ES-I3 (cell line): ENCODE results near the gene HMX1.

Experiments
- H3K36me3 ChIP-seq: 2 replicates; pipeline ENCODE4 v1.6.1; 2013; ENCODE audit warnings: mild to moderate bottlenecking, low read length, control low read depth, moderate library complexity; ENCODE audit not compliant: insufficient read depth
- H3K4me1 ChIP-seq: 2 replicates; pipeline ENCODE4 v1.6.1; 2013; ENCODE audit warnings: mild to moderate bottlenecking, control low read depth, low read length; ENCODE audit not compliant: insufficient read depth
- H3K9ac ChIP-seq: 2 replicates; pipeline ENCODE4 v1.6.1; 2013; ENCODE audit warnings: low read depth, mild to moderate bottlenecking, low read length, moderate library complexity
- H3K9me3 ChIP-seq: 2 replicates; pipeline ENCODE4 v1.6.1; 2013; ENCODE audit warnings: mild to moderate bottlenecking, low read length, moderate library complexity; ENCODE audit not compliant: control insufficient read depth, insufficient read depth

HMX1 gene

GRCh38 chr4:8871417-8872401 is at the start of gene HMX1:
TSS of gene HMX1 (minus strand) at chr4:8871839. CDS start at chr4:8871614, 225 bp downstream.
- no peaks in the 10 kb centered on the region for H3K9me3 ChIP-seq
- H3K36me3 ChIP-seq, result no peaks in the 10 kb centered on the region
- peak within 1 kb of the TSS; percentile 36; the same call in 1 of the 2 replicates for H3K9ac ChIP-seq
- H3K4me1 ChIP-seq, result no peaks in the 10 kb centered on the region

GRCh38 chr4:8920969-8921368 is 49.3 kb upstream of the HMX1 start:
- no peak overlapping the region for H3K9ac ChIP-seq
- H3K36me3 ChIP-seq, result no peaks in the 10 kb centered on the region
- H3K4me1 ChIP-seq, result no peaks in the 10 kb centered on the region
- H3K9me3 ChIP-seq, result no peaks in the 10 kb centered on the region

- Histone ChIP-seq H3K9ac (no peak overlapping the region), H3K9me3 (no peaks in the 10 kb centered on the region), H3K4me1 (no peaks in the 10 kb centered on the region), H3K36me3 (no peaks in the 10 kb centered on the region)
These were observed 48.8 kb upstream of the HMX1 start for GRCh38 chr4:8920289-8920965.

DNA sequence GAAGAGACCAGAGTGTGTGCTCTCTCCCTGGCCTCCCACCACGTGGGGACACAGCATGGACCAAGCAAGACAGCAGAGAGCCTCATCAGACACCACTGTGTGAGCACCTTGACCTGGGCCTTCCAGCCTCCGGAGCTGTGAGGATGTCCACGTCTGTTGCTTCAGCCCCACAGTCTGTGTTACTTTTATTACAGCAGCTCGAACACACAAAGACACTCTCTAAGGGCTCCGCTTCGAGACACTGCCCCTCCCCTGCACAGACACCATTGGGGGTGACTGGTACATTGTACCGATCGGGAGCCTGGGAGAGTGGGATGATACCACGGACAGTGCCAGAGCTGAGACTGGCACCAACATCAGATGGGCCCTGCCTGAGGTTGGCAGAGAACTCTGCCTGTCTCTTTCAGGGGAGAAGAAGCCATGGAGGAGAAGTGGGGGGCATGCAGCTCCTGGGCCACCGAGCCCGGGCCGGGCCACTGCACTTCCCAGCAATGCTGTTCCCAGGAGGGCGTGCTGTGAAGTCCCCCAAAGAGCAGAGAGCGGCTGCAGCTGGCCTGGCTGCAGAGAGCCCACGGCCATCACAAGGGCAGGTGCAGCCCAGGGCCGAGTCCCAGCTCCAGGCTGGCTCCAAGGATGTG is 48.1 kb upstream of the HMX1 start:
- no peaks in the 10 kb centered on the region for H3K4me1 ChIP-seq
- no peak overlapping the region for H3K9ac ChIP-seq
- H3K36me3 ChIP-seq, result no peaks in the 10 kb centered on the region
- H3K9me3 ChIP-seq, result no peaks in the 10 kb centered on the region

DNA sequence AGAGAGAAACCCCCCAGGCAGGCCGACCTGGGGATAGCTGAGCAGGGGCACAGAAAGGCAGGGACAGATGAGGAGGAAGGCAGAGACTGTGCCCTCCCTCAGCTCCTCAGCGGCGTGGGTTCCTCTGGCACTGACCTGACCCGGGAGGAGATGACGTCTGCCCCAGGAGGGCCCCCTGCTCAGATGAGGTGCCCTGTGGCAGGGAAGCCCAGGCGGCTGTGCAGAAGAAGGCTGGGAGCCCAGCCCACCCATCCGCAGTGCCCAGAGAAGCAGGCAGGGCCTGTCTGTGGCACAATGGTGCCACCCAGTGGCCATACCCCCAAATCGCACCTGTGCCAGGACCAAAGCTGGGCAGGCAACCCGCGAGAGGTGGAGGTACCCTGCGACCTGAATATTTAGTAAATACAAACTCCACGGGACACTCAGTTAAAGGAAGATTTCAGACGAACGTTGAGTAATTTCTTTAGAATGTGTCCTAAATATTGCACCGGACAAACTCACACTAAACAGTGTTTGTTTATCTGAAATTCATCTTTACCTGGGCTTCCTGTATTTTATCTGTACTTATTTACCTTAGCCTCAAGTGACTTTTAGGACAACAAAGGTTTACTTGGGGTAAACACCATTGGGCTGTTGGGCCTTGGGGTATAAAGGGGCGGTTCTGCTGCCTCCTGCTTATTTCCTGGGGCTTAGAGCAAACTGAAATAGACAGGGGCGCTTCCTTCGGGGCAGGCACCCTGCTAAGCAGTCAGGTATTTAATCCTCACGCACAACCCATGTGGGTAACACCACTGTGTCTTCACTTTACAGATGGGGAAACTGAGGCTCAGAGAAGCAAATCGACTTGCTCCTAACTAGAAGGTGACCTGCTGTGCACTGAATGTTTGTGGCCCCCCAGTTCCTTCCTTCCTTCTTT is 46.5 kb upstream of the HMX1 start:
- no peaks in the 10 kb centered on the region for H3K9me3 ChIP-seq
- H3K36me3 ChIP-seq, result no peaks in the 10 kb centered on the region
- H3K9ac ChIP-seq, result no peak overlapping the region
- no peaks in the 10 kb centered on the region for H3K4me1 ChIP-seq

GRCh38 chr4:8917321-8917811 is 45.7 kb upstream of the HMX1 start:
- H3K9ac ChIP-seq, result no peak overlapping the region
- no peaks in the 10 kb centered on the region for H3K4me1 ChIP-seq
- H3K9me3 ChIP-seq, result no peaks in the 10 kb centered on the region
- no peaks in the 10 kb centered on the region for H3K36me3 ChIP-seq

- H3K9ac ChIP-seq, result no peak overlapping the region
- H3K36me3 ChIP-seq, result no peaks in the 10 kb centered on the region
- H3K9me3 ChIP-seq, result no peaks in the 10 kb centered on the region
- H3K4me1 ChIP-seq, result no peaks in the 10 kb centered on the region
These were observed 45.3 kb upstream of the HMX1 start for GRCh38 chr4:8916906-8917305.

DNA sequence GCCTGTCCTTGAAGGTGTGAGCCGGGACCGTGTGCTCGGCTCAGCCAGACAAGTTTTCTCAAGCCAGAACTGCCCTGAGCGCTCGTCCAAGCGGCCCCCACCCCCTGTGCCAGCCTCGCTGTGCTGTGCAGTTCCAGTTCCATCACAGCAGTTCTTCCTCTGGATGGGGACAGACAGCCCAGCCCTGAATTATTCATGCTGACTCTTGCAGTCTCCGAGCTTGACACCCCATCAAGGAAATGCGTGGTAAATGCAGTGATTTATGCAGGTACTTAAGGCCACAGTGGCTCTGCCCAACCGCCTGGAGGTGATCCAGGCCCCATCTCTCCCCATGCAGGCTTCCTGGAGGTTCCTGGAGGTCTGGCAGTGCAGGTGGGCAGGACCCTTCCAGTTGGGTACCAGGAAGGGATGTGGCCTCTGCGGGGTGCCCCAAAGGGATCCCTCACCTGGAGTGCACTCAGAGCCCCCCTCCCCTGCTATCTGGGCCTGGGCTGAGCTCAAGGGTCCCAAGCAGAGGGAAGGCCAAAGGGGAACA is 44.8 kb upstream of the HMX1 start:
- no peaks in the 10 kb centered on the region for H3K9me3 ChIP-seq
- H3K36me3 ChIP-seq, result no peaks in the 10 kb centered on the region
- H3K4me1 ChIP-seq, result no peaks in the 10 kb centered on the region
- no peak overlapping the region for H3K9ac ChIP-seq

DNA sequence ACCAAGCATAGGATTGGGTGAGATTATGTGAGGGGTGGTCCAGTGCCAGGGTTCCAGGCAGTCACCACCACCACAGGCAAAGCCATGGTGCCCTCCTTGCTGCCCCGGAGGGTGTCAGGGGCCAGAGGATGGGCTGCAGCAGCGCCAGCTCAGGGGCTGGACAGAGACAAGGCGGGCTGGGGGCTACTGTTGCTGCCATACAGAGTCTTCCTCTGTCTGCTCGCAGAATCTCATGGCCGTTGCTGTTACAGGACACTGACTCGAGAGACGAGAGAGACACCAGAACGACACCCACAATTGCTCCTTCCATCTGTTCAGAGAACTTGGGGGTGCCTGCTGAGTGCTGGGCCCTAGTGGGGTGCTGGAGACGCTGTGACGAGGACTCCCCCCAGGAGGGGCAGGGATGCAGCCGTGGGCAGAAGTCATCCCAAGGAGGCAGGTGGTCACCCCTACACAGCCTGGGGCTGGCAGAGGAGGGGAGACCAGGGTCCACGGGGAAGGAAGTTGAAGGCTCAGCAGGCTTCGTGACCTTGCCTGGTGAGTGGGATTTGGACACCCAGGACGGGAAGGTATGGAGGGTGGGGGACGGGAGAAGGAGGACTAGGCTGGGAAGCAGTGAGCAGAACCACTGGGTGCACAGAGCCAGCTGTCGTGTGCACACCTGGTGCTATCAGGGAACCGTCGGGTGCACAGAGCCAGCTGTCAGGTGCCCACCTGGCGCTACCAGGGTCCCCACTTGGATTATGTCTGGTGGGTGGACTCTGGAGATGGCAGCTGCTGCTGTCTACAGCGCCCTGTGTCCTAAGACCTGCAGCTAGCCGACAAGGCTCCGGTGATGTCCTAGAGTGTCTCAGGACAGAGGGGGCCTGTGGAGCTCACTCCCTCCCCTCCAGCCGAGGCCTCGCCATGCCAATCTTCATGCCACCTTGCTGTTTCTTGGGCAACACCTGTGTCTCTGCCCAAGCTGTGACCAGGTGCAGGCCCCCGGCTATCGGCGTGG is 43.9 kb upstream of the HMX1 start:
- H3K9ac ChIP-seq, result no peak overlapping the region
- no peaks in the 10 kb centered on the region for H3K9me3 ChIP-seq
- no peaks in the 10 kb centered on the region for H3K4me1 ChIP-seq
- H3K36me3 ChIP-seq, result no peaks in the 10 kb centered on the region

- H3K9me3 ChIP-seq, result no peaks in the 10 kb centered on the region
- H3K9ac ChIP-seq, result no peak overlapping the region
- no peaks in the 10 kb centered on the region for H3K4me1 ChIP-seq
- H3K36me3 ChIP-seq, result no peaks in the 10 kb centered on the region
These were observed 43.0 kb upstream of the HMX1 start for GRCh38 chr4:8914461-8915171.

GRCh38 chr4:8913858-8914460 is 42.3 kb upstream of the HMX1 start:
- Histone ChIP-seq H3K36me3 (no peaks in the 10 kb centered on the region), H3K9me3 (no peaks in the 10 kb centered on the region), H3K9ac (no peak overlapping the region), H3K4me1 (no peaks in the 10 kb centered on the region)
